Measurements from ENCODE around the gene RABGGTA.

RABGGTA gene, protein sequence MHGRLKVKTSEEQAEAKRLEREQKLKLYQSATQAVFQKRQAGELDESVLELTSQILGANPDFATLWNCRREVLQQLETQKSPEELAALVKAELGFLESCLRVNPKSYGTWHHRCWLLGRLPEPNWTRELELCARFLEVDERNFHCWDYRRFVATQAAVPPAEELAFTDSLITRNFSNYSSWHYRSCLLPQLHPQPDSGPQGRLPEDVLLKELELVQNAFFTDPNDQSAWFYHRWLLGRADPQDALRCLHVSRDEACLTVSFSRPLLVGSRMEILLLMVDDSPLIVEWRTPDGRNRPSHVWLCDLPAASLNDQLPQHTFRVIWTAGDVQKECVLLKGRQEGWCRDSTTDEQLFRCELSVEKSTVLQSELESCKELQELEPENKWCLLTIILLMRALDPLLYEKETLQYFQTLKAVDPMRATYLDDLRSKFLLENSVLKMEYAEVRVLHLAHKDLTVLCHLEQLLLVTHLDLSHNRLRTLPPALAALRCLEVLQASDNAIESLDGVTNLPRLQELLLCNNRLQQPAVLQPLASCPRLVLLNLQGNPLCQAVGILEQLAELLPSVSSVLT

GRCh38 chr14:24271134-24271833, at the start of gene RABGGTA:
Gene RABGGTA, minus strand, starts transcription at chr14:24271597. Its CDS starts 482 bp downstream, at chr14:24271115.
- Histone ChIP-seq H3K27me3 (replicated peaks; ENCODE audit: control insufficient read depth, insufficient read depth, low read length) (no peaks in the 10 kb centered on the region), H3K4me1 (ENCODE audit: control insufficient read depth, insufficient read depth, low read length) (peaks cover 22% of the 10 kb centered on the region), H3K4me3 (ENCODE audit: low read length) (peak within 1 kb of the TSS; percentile 97), H3K9me3 (ENCODE audit: control insufficient read depth, low read length) (no peaks in the 10 kb centered on the region), H3K36me3 (ENCODE audit: control insufficient read depth, insufficient read depth, low read length, severe bottlenecking) (peaks cover 33% of the 10 kb centered on the region), H3K9ac (ENCODE audit: low read length) (peak within 1 kb of the TSS; percentile 99)
- peak; percentile 95 for DNase-seq (ENCODE audit: low read depth)

DNA sequence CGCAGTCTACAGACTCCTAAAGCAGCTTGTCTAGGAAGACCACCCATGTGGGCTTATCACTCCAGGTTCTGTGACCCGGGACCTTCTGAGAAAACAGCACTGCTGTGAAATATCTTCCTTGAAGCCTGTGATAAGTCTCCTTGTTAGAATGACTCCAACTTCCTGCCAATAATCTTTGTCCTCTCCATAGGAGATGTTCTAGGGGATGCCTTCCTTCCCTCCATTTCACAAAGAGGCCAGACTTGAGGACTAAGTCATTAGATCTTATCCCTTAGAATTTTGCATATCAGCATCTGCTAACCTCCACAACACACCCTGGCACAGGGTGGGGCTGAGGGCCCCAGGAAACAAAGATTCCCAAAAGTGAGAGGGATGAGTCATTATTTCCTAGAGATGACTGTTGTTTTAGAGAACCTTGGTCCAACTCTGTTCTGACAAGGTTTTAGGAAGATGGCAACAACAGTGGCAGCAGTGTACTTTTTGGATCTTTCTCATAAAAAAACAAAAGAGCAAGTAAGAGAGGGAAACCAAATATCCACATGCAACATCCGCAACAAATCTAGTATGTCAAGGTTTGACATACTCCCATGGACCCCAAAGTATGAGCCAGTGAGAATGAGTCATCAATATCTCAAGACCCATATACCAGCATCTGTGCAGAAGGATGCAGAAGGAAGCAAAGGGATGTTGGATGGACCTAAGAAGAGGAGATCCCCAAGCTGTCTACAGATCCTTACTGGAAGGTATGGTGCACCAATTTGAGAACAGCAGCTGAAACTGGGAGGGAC, 45.9 kb upstream of the RABGGTA start:
- Histone ChIP-seq H3K36me3 (ENCODE audit: control insufficient read depth, insufficient read depth, low read length, severe bottlenecking) (no peaks in the 10 kb centered on the region), H3K9ac (ENCODE audit: low read length) (no peak overlapping the region), H3K27me3 (replicated peaks; ENCODE audit: control insufficient read depth, insufficient read depth, low read length) (peaks cover 7% of the 10 kb centered on the region), H3K9me3 (ENCODE audit: control insufficient read depth, low read length) (no peaks in the 10 kb centered on the region), H3K4me3 (ENCODE audit: low read length) (no peak overlapping the region), H3K4me1 (ENCODE audit: control insufficient read depth, insufficient read depth, low read length) (peaks cover 9% of the 10 kb centered on the region)
- peak; percentile 35 for DNase-seq (ENCODE audit: low read depth)

- Histone ChIP-seq H3K9ac (ENCODE audit: low read length) (no peak overlapping the region), H3K27me3 (replicated peaks; ENCODE audit: control insufficient read depth, insufficient read depth, low read length) (peaks cover 7% of the 10 kb centered on the region), H3K36me3 (ENCODE audit: control insufficient read depth, insufficient read depth, low read length, severe bottlenecking) (no peaks in the 10 kb centered on the region), H3K4me3 (ENCODE audit: low read length) (no peak overlapping the region), H3K4me1 (ENCODE audit: control insufficient read depth, insufficient read depth, low read length) (peaks cover 15% of the 10 kb centered on the region), H3K9me3 (ENCODE audit: control insufficient read depth, low read length) (no peaks in the 10 kb centered on the region)
- no peak for DNase-seq (ENCODE audit: low read depth)
Observed at GRCh38 chr14:24316597-24316950, 45.2 kb upstream of the RABGGTA start.

- peaks cover 20% of the 10 kb centered on the region for H3K4me1 ChIP-seq (ENCODE audit: control insufficient read depth, insufficient read depth, low read length)
- H3K27me3 ChIP-seq (replicated peaks; ENCODE audit: control insufficient read depth, insufficient read depth, low read length): peaks cover 7% of the 10 kb centered on the region
- no peaks in the 10 kb centered on the region for H3K36me3 ChIP-seq (ENCODE audit: control insufficient read depth, insufficient read depth, low read length, severe bottlenecking)
- no peak overlapping the region for H3K4me3 ChIP-seq (ENCODE audit: low read length)
- DNase-seq (ENCODE audit: low read depth): no peak
- no peak overlapping the region for H3K9ac ChIP-seq (ENCODE audit: low read length)
- H3K9me3 ChIP-seq (ENCODE audit: control insufficient read depth, low read length): no peaks in the 10 kb centered on the region
Observed at GRCh38 chr14:24315807-24316596, 44.6 kb upstream of the RABGGTA start.

DNA sequence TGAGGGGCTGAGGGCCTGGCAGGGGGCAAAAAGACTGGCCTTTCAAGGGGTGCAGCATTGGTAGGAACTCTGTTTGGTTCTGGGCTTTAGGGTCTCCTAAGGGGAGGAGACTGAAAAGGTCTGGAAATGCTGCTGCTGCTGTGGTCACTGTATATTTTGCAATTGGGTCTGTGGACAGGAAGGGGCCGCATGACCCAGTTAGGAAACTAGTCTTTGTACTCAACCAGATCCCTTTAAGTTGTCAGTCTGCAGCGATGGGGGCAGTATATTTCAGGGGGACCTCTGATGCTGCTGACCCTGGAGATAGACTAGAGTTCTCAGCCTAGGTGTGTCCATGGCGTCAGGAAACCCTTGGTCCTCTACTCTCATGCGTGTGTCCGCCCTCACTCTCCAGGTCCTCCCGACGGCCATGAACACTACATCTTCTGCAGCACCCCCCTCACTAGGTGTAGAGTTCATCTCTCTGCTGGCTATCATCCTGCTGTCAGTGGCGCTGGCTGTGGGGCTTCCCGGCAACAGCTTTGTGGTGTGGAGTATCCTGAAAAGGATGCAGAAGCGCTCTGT, 43.9 kb upstream of the RABGGTA start:
- Histone ChIP-seq H3K4me3 (ENCODE audit: low read length) (no peak overlapping the region), H3K36me3 (ENCODE audit: control insufficient read depth, insufficient read depth, low read length, severe bottlenecking) (no peaks in the 10 kb centered on the region), H3K4me1 (ENCODE audit: control insufficient read depth, insufficient read depth, low read length) (peaks cover 25% of the 10 kb centered on the region), H3K9me3 (ENCODE audit: control insufficient read depth, low read length) (no peaks in the 10 kb centered on the region), H3K27me3 (replicated peaks; ENCODE audit: control insufficient read depth, insufficient read depth, low read length) (peaks cover 7% of the 10 kb centered on the region), H3K9ac (ENCODE audit: low read length) (no peak overlapping the region)
- no peak for DNase-seq (ENCODE audit: low read depth)

- no peaks in the 10 kb centered on the region for H3K9me3 ChIP-seq (ENCODE audit: control insufficient read depth, low read length)
- peaks cover 7% of the 10 kb centered on the region for H3K27me3 ChIP-seq (replicated peaks; ENCODE audit: control insufficient read depth, insufficient read depth, low read length)
- H3K36me3 ChIP-seq (ENCODE audit: control insufficient read depth, insufficient read depth, low read length, severe bottlenecking): no peaks in the 10 kb centered on the region
- DNase-seq (ENCODE audit: low read depth): no peak
- no peak overlapping the region for H3K9ac ChIP-seq (ENCODE audit: low read length)
- H3K4me3 ChIP-seq (ENCODE audit: low read length): no peak overlapping the region
- peaks cover 25% of the 10 kb centered on the region for H3K4me1 ChIP-seq (ENCODE audit: control insufficient read depth, insufficient read depth, low read length)
Observed at GRCh38 chr14:24314377-24315193, 43.2 kb upstream of the RABGGTA start.

DNA sequence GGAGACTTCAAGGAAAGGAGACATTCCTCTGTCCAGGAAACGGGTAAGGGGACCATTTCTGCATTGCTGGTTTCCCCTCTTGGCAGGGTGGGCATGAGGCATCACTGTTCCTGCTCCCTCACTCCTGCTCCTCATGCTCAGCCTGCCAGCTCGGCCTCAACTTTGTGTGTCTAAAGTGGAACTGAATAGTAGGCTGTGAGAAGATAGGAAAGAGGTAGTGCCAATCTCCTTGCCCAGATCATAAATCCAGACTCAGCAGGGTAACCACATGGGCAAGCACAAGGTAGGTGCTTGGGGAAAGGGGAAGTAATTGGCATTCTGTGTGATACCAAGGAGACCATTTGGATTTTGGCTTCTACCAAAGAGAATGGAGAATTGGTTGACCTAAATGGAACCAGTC, 42.5 kb upstream of the RABGGTA start:
- Histone ChIP-seq H3K27me3 (replicated peaks; ENCODE audit: control insufficient read depth, insufficient read depth, low read length) (peaks cover 7% of the 10 kb centered on the region), H3K9me3 (ENCODE audit: control insufficient read depth, low read length) (no peaks in the 10 kb centered on the region), H3K4me3 (ENCODE audit: low read length) (no peak overlapping the region), H3K36me3 (ENCODE audit: control insufficient read depth, insufficient read depth, low read length, severe bottlenecking) (no peaks in the 10 kb centered on the region), H3K9ac (ENCODE audit: low read length) (no peak overlapping the region), H3K4me1 (ENCODE audit: control insufficient read depth, insufficient read depth, low read length) (peaks cover 25% of the 10 kb centered on the region)
- DNase-seq (ENCODE audit: low read depth): no peak

DNA sequence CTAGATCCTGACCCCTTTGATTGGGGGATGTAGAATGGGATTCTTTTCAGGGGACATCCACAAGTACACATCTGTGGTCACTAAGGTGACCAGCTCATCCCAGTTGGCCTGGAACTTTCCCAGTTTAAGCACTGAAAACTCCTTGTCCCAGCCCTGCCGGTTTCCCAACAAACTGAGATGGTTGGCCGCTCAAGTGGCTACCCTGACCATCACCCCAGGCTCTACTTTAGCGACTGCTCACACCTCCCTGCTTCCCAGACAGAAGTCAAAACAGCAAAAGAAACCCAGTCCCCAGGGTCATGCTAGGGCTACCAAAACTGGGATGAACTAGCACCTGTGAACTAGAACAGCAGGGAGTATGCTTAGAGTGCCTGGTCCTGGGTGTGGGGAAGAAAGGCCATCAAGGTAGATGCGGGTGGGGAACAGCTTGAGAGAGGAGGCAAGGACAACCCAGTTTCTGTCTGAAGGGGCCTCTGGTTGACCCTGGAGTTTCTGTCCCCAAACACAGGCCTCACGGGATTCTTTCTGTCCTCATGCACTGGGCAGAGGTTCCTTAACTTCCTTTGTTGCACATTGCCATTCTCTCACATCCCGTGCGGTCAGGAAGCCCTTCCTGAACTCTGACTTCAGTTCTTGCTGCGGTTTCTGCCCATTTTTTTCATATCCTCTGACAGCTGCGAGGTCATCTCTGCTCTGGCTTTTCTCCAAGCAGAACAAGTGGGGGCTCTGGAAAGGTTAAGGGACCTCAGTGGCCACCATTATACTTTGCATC, 41.5 kb upstream of the RABGGTA start:
- Histone ChIP-seq H3K36me3 (ENCODE audit: control insufficient read depth, insufficient read depth, low read length, severe bottlenecking) (no peaks in the 10 kb centered on the region), H3K4me3 (ENCODE audit: low read length) (no peak overlapping the region), H3K9me3 (ENCODE audit: control insufficient read depth, low read length) (no peaks in the 10 kb centered on the region), H3K9ac (ENCODE audit: low read length) (no peak overlapping the region), H3K27me3 (replicated peaks; ENCODE audit: control insufficient read depth, insufficient read depth, low read length) (peaks cover 7% of the 10 kb centered on the region), H3K4me1 (ENCODE audit: control insufficient read depth, insufficient read depth, low read length) (peaks cover 27% of the 10 kb centered on the region)
- no peak for DNase-seq (ENCODE audit: low read depth)

DNA sequence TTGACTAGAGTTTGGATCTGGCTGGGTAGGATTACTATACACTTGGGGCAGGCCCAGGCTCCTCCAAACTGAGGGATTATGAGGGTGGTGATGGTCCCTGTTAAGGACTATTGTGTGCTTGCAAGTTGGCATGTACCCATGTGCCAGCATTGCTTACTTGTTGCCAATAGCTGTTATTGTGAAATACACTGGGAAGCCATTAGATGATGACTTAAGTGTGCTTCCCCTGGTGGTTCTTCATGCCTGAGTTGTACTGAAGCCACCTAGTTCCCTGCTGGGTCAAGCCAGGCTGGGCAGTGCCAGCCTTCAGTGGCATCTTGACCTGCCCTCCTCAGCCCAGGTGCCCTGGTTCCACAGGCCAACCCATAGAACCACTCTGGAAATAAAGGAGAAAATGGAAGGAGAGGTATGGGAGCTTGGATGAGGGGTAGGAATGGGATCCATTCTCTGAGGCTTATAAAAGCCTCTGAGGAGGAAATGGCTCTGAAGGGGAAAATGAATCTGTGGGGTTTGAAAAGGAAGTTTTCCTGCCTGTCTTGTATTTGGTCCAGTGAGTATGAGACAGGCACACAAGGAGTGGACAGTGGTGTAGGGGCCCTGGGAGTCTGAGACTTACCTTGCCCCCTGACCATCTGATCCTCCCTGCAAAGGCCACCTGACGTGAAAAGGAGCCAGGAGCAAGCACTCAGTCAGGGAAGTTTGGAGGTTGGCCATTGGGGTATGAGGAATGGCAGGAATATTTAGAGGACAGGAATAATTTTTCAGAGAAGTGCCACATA, 40.6 kb upstream of the RABGGTA start:
- H3K9ac ChIP-seq (ENCODE audit: low read length): peak overlapping the region; percentile 61
- H3K4me3 ChIP-seq (ENCODE audit: low read length): peak overlapping the region; percentile 68
- peaks cover 7% of the 10 kb centered on the region for H3K27me3 ChIP-seq (replicated peaks; ENCODE audit: control insufficient read depth, insufficient read depth, low read length)
- H3K36me3 ChIP-seq (ENCODE audit: control insufficient read depth, insufficient read depth, low read length, severe bottlenecking): peaks cover 1% of the 10 kb centered on the region
- H3K9me3 ChIP-seq (ENCODE audit: control insufficient read depth, low read length): no peaks in the 10 kb centered on the region
- H3K4me1 ChIP-seq (ENCODE audit: control insufficient read depth, insufficient read depth, low read length): peaks cover 24% of the 10 kb centered on the region
- peak; percentile 56 for DNase-seq (ENCODE audit: low read depth)

Measured in adipocyte (in vitro differentiated cells).